Neuron (in vitro differentiated cells): ENCODE measurements around the gene CXorf66.
"Not testable (repeated sequence)": the region's sequence is repeated elsewhere in the genome, so short reads cannot be mapped to it uniquely, and the experiment has no call there.

Experiments used
- H2AFZ ChIP-seq: one replicate; pipeline ENCODE4 v1.6.1; 2013; ENCODE audit warnings: low read depth, mild to moderate bottlenecking, inconsistent platforms, low read length, moderate library complexity
- H3K27me3 ChIP-seq: one replicate; pipeline ENCODE4 v1.6.1; 2013; ENCODE audit warnings: low read length; ENCODE audit not compliant: insufficient read depth
- H3K36me3 ChIP-seq: one replicate; pipeline ENCODE4 v1.6.1; 2013; ENCODE audit warnings: low read length; ENCODE audit not compliant: insufficient read depth
- H3K4me1 ChIP-seq: one replicate; pipeline ENCODE4 v1.6.1; 2013; ENCODE audit warnings: low read length; ENCODE audit not compliant: insufficient read depth
- H3K4me3 ChIP-seq: 2 replicates; pipeline ENCODE4 v1.5.1; 2013; ENCODE audit warnings: mild to moderate bottlenecking, low read length, moderate library complexity
- H3K9me3 ChIP-seq: one replicate; pipeline ENCODE4 v1.6.1; 2013; ENCODE audit warnings: low read length

Gene CXorf66

DNA sequence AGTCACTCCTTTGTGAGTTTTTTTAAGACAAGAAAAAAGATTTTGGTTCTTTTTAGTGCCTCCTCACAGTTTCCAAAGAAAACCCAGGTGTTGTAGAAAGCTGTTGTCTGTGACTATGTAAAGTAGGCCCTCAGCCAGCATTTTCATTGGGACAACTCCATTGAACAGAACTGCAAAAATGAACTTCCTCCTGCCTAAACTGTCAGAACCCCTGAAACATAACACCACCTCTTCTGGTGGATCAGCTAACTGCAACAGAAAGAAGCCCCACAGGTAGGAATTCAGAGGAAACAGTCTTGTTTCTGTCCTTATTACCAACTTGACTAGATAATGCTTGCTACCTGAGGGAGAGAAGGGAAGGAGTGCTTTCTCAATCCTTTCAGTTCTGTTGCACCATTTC, 29.1 kb downstream of the CXorf66 start:
- H3K27me3 ChIP-seq, result no peaks in the 10 kb centered on the region
- H3K4me1 ChIP-seq, result no peaks in the 10 kb centered on the region
- H3K9me3 ChIP-seq, result no peaks in the 10 kb centered on the region
- no peak overlapping the region for H2AFZ ChIP-seq
- no peak overlapping the region for H3K4me3 ChIP-seq
- H3K36me3 ChIP-seq, result no peaks in the 10 kb centered on the region

DNA sequence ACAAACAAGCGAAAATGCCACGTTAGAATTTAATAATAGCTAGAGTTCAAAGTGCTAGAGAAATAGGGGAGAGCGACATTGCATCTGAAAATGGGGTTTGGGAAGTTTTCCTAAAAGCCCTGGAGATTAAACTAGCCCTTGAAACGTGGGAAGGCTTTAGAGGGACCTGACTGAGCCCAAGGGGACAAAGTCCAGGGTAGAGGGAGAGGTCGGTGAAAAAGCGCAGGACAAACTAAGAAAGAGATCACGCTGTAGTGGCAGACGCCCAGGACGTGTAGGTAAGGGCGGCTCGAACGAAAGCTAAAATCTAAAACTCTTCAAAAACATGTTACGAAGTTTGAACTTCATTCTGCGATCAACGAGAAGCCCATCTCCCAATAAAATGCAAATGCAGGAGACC, 31.4 kb downstream of the CXorf66 start:
- H3K4me1 ChIP-seq, result peaks cover 11% of the 10 kb centered on the region
- H3K27me3 ChIP-seq, result no peaks in the 10 kb centered on the region
- H3K36me3 ChIP-seq, result no peaks in the 10 kb centered on the region
- H3K4me3 ChIP-seq, result peak overlapping the region; percentile 67
- no peak overlapping the region for H2AFZ ChIP-seq
- H3K9me3 ChIP-seq, result no peaks in the 10 kb centered on the region

DNA sequence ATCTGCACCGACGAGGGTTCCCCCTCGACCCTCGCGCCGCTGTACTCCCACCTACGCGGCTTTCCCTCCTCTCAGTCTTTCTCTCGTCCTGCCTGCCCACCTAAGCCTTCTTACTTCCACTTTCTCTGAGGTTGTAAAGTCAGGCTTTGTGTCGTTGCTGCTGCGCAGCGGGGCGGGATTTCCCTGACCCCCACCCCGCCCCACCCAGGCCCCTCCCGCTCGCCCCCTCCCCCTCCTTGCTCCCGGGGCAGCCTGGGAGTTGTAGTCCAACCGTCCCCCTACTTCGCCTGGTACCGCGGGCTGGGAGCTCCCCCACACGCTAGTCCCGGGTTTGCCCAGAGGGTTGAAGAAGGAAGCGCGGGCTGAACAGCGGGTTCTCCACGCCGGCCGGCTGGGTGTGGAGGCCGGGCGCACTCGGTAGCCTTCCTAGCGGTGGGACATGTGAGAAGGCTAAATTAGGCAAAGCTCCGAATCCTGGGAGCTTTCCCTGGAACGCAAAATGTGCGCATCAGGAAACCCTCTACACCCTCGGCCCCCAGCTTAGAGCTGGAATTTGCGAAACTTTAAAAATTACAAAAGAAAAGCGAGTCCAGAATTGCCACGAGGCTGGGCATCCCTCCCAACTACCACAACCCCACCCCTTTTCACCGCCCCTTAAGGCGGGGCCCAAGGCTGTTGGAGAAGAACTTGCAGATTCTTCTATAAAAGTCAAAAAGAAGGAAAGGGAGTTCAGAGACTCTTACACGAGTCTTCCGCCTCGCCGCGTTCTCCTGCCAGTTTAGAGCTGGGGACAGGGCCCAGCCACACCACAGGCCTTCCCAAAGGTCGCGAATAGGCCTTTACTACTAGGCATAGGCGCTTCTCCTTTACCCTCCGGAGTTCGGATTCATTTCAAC, 32.2 kb downstream of the CXorf66 start, which contains the start of gene ATP11C:
ATP11C (minus strand) TSS at position 153 of the 896 bp plus-strand sequence. CDS start 1,011 bp downstream, outside the sequence.
- Histone ChIP-seq H2AFZ (peak within 1 kb of the TSS; percentile 81), H3K4me1 (peaks cover 11% of the 10 kb centered on the region), H3K4me3 (peak within 1 kb of the TSS; percentile 67), H3K9me3 (no peaks in the 10 kb centered on the region), H3K27me3 (no peaks in the 10 kb centered on the region), H3K36me3 (no peaks in the 10 kb centered on the region)

DNA sequence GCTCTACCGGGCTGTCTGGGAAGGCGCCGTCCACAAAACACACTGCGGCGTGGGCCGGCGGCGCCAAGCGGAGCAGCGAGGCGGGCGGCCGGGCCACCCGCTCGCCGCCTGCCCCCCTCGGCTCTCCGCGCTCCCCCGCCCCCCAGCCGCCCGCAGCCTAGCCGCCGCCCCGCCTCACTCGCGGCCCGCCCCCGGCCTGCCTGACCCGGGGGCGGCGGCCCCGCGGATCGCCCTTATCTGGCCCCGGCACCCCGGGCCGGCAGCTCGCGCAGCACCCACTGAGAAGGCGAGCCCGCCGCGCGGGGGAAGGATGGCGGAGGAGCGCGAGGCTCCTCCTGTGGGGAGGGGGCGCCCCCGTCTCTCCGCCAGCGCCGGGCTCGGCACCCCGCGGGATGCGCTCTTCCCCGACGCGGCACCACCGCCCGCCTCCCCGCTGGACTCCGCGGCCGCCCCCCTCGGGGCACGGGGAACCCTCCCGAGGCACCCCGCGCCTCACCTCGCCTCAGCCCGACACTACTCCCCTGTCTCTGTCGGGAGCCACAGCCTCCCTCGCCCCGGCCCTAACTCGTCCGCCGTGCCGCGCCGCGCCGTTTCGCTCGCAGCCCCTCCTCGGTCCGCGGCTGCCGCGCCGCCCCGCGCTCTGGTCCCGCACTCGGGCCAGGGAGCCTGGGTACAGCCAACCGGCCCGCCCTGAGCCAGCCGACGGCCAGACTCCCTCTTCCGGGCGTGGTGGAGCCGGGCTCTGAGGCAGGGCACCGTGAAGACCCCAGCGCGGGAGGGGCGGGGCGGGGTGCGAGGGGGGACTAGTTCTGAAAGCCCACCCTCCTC, 33.0 kb downstream of the CXorf66 start:
- Histone ChIP-seq H3K4me1 (peaks cover 11% of the 10 kb centered on the region), H3K9me3 (no peaks in the 10 kb centered on the region), H3K4me3 (peak overlapping the region; percentile 67), H3K36me3 (no peaks in the 10 kb centered on the region), H2AFZ (peak overlapping the region; percentile 81), H3K27me3 (no peaks in the 10 kb centered on the region)

DNA sequence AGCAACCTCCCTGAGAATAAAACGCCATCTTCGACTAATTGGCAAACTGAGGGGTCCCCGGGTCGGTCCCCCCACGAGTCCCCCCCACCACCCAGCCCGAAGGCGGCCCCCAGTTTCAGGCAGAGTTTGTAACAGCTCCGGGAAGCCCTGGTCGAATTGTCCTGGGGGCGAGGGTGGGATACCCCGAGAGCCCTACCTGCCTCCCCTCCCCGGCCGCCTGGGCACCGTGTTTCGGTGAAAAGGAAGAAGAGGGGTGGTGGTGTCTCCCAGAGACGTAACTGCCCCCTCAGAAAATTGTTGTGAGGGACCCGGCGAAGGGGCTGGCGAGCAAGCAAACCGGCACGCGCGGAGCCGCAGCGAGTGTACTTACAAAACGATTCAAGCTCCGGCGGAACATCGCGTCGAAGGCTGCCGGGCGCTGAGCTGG, 33.7 kb downstream of the CXorf66 start:
- peak overlapping the region; percentile 67 for H3K4me3 ChIP-seq
- no peaks in the 10 kb centered on the region for H3K9me3 ChIP-seq
- no peaks in the 10 kb centered on the region for H3K36me3 ChIP-seq
- H3K4me1 ChIP-seq, result peaks cover 11% of the 10 kb centered on the region
- peak overlapping the region; percentile 67 for H2AFZ ChIP-seq
- no peaks in the 10 kb centered on the region for H3K27me3 ChIP-seq

DNA sequence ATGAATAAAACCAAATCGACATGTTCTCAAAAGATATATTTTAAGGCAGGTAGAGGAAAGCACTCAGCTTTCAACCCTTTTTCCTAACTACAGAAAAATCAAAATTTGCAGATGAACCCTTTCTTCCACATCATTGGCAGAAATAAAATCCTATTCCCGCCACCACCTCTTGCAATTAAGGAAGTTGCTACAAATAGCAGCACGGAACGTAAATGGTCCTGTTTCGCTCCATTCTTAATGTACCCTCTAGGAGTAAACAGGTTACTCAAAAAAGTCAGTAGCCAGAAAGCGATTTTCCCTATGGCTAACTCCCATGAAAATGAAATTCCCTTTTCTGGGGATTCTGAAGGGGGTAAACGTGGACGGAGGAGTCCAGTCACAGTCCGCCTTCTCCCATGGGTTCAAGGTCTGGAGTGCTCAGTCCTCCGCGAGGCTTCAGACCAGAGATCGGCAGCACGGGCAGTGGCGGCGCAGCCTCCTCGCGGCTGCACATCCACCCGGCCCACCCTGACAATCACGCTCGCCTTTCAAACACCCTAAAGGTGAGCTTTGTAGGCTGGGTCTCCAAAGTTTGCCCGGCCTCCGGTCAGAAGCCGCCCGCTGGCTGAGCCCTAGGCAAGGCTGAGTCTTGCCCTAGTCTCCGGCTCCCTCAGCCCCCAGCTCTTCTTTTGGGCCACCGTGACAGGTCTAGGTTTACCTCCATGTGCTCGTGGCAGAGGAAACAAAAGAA, 34.2 kb downstream of the CXorf66 start:
- H3K27me3 ChIP-seq, result no peaks in the 10 kb centered on the region
- no peaks in the 10 kb centered on the region for H3K36me3 ChIP-seq
- H2AFZ ChIP-seq, result peak overlapping the region; percentile 67
- peak overlapping the region; percentile 67 for H3K4me3 ChIP-seq
- H3K9me3 ChIP-seq, result no peaks in the 10 kb centered on the region
- peaks cover 11% of the 10 kb centered on the region for H3K4me1 ChIP-seq

DNA sequence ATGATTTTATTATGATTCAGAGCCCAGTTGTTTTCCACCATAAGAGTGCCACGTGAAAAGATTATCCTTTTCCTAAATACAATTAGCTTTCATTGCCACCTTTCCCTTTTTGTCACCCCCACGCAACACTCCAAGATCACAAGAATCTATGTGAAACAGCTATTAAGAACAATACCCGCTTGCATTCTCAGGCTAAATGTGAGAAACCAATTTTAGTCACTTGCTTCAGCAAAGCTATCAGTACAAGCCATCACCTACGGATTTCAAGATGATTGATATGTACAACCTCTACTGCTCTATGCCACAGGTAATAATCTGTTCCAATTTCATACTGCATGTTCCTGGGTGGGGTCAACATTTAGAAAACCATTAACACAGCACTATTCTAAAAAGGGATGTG, 34.9 kb downstream of the CXorf66 start:
- Histone ChIP-seq H3K4me3 (peak overlapping the region; percentile 67), H3K36me3 (no peaks in the 10 kb centered on the region), H3K9me3 (no peaks in the 10 kb centered on the region), H3K27me3 (no peaks in the 10 kb centered on the region), H3K4me1 (peaks cover 11% of the 10 kb centered on the region), H2AFZ (no peak overlapping the region)

DNA sequence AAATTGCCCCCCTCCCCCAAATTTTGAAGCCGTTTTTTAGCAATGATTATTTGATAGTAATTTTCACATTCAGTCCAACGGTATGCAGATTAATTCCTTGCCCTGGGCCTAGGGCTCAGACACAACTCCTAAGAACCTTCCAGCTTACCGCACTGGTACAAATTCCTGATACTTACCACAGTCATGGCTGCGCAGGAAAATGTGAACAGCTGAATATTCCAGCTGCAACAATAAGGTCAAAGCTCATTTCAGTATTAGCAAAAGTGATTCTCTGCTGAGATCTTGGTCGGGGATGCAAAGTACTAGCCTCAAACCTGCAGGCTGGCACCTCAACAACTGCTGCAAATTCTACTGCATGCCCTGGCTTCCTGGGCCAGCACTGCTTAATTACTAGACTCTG, 35.4 kb downstream of the CXorf66 start:
- no peaks in the 10 kb centered on the region for H3K9me3 ChIP-seq
- peak overlapping the region; percentile 10 for H3K4me3 ChIP-seq
- no peaks in the 10 kb centered on the region for H3K27me3 ChIP-seq
- no peak overlapping the region for H2AFZ ChIP-seq
- H3K36me3 ChIP-seq, result no peaks in the 10 kb centered on the region
- peaks cover 11% of the 10 kb centered on the region for H3K4me1 ChIP-seq

DNA sequence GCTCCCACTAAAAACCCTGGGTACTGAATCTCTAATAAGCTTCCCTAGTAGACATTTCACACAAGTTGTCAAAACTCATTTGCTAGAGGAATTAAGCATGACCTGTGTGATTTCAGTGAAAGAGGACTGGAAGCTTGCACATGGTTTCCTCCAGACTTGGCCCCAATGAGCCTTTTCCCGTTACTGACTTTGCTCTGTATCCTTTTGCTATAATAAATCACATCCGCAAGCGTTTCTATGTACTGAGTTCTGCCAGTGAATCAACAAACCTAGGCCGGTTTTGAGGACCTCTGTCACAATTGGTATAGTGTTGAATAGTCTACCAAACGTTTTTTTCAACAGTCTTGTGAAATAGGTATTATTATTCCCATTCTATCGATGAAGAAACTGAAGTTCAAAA, 40.6 kb downstream of the CXorf66 start:
- H3K27me3 ChIP-seq, result no peaks in the 10 kb centered on the region
- no peak overlapping the region for H2AFZ ChIP-seq
- no peaks in the 10 kb centered on the region for H3K9me3 ChIP-seq
- peaks cover under 1% of the 10 kb centered on the region for H3K4me1 ChIP-seq
- H3K36me3 ChIP-seq, result no peaks in the 10 kb centered on the region
- no peak overlapping the region for H3K4me3 ChIP-seq

DNA sequence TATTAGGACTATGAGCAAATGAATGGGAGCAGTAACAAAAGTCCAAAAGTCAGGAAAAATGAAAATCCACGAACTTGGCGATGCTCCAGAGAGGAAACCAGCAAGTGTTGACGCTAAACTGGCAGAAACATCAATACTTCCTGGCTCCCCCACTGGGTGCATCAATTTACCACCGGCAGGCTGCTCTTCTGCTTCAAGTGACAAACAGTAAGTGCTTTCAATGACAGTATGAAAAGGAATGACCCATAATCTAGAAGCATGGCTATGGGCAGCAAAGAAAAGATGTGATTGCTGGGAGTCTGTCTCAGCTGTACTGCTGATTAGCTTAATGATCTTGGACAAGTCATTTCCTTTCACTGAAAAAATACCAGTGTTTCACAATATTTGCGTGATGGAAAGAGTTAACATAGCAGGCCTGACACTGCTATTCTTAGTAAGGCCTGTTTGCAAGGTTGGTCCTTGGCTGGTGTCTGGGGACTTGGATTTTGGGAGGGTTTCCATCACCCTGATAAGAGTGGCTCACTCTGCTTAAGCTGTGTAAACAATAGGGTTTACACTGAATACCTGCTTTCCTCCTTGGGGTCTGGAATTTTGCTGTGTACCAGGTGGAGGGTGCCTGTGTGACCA, 41.1 kb downstream of the CXorf66 start:
- H3K36me3 ChIP-seq, result no peaks in the 10 kb centered on the region
- no peaks in the 10 kb centered on the region for H3K27me3 ChIP-seq
- no peak overlapping the region for H2AFZ ChIP-seq
- H3K9me3 ChIP-seq, result no peaks in the 10 kb centered on the region
- no peak overlapping the region for H3K4me3 ChIP-seq
- H3K4me1 ChIP-seq, result no peaks in the 10 kb centered on the region

DNA sequence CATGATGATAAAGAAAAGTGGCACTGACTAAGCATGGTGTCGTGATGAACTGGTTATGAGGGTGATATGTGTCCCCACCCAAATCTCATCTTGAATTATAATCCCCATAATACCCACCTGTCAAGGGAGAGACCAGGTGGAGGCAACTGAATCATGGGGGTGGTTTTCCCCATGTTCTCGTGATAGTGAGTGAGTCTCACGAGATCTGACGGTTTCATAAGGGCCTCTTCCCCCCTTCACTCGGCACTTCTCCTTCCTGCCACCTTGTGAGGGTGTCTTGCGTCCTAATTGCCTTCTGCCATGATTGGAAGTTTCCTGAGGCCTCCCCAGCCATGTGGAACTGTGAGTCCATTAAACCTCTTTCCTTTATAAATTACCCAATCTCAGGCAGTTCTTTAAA, 44.2 kb downstream of the CXorf66 start:
- H3K4me1 ChIP-seq, H2AFZ ChIP-seq, H3K9me3 ChIP-seq, H3K36me3 ChIP-seq, H3K4me3 ChIP-seq, H3K27me3 ChIP-seq: not testable (repeated sequence)

DNA sequence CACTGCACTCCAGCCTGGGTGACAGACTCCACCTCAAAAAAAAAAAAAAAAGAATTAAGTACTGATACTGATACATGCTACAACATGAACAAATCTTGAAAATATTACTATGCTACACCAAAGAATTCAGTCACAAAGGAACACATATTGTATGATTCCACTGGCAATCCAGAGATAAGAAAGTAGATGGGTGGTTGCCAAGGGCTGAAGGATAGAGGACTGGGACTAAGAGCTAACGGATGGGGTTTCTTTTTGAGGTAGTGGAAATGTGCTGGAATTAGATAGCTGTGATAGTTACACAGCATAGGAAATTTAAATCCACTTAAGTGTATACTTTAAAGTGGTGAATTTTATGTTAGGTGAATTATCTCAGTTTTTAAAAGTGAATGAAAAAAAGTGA, 45.0 kb downstream of the CXorf66 start:
- Histone ChIP-seq H3K4me1 (no peaks in the 10 kb centered on the region), H2AFZ (no peak overlapping the region), H3K36me3 (no peaks in the 10 kb centered on the region), H3K9me3 (no peaks in the 10 kb centered on the region), H3K27me3 (no peaks in the 10 kb centered on the region), H3K4me3 (no peak overlapping the region)
